H54 (cell line): ENCODE measurements around the gene CINP.
"Not testable (repeated sequence)": the region's sequence is repeated elsewhere in the genome, so short reads cannot be mapped to it uniquely, and the experiment has no call there.

Experiments used
- DNase-seq: peaks from one replicate; pipeline ENCODE4 v3.0.0; 2011; ENCODE audit warnings: low spot score, mixed read lengths; ENCODE audit not compliant: insufficient read length
- FAIRE-seq: peaks from 3 replicates; lab custom pipeline; 2011; peaks lifted over from hg19 to GRCh38; lab: Jason Lieb, UNC
- POLR2A ChIP-seq: IDR thresholded peaks from 2 replicates; pipeline ENCODE4 v1.6.1; 2011; ENCODE audit warnings: low read depth, mild to moderate bottlenecking, low read length

CINP gene

GRCh38 chr14:102342238-102342637, 20.5 kb downstream of the CINP start:
- no peak for TF ChIP-seq POLR2A
- FAIRE-seq, result no peak
- no peak for DNase-seq

GRCh38 chr14:102341566-102341965, 21.1 kb downstream of the CINP start:
- no peak for TF ChIP-seq POLR2A
- DNase-seq (no peak), FAIRE-seq (no peak)

- no peak for FAIRE-seq
- no peak for TF ChIP-seq POLR2A
- DNase-seq, result no peak
These were observed 24.0 kb downstream of the CINP start for GRCh38 chr14:102338724-102339123.

GRCh38 chr14:102335163-102335562, 27.5 kb downstream of the CINP start:
- no peak for FAIRE-seq
- no peak for TF ChIP-seq POLR2A
- no peak for DNase-seq

- FAIRE-seq (no peak), DNase-seq (no peak)
- no peak for TF ChIP-seq POLR2A
These were observed 28.6 kb downstream of the CINP start for GRCh38 chr14:102333795-102334705.

GRCh38 chr14:102333390-102333789, 29.3 kb downstream of the CINP start:
- FAIRE-seq (no peak), DNase-seq (no peak)
- TF ChIP-seq POLR2A, result no peak

GRCh38 chr14:102330806-102331205, 31.9 kb downstream of the CINP start:
- DNase-seq, result no peak

GRCh38 chr14:102329381-102329780, 33.3 kb downstream of the CINP start:
- DNase-seq, FAIRE-seq: not testable (repeated sequence)

More at GRCh38 chr14:102330806-102331205, 31.9 kb downstream of the CINP start:
- no peak for FAIRE-seq
- no peak for TF ChIP-seq POLR2A

- FAIRE-seq, result no peak
- TF ChIP-seq POLR2A, result no peak
- DNase-seq, result no peak
These were observed 36.1 kb downstream of the CINP start for GRCh38 chr14:102326583-102326982.

GRCh38 chr14:102325791-102326345, 36.8 kb downstream of the CINP start:
- FAIRE-seq (no peak), DNase-seq (no peak)

GRCh38 chr14:102323102-102323501, 39.6 kb downstream of the CINP start:
- peak; percentile 75 for FAIRE-seq
- DNase-seq, result peak; percentile 59
- no peak for TF ChIP-seq POLR2A

More at GRCh38 chr14:102325791-102326345, 36.8 kb downstream of the CINP start:
- TF ChIP-seq POLR2A, result no peak

- TF ChIP-seq POLR2A, result no peak
- FAIRE-seq, result no peak
- DNase-seq, result no peak
These were observed 41.0 kb downstream of the CINP start for GRCh38 chr14:102321456-102322422.

GRCh38 chr14:102320671-102321455, 41.8 kb downstream of the CINP start:
- FAIRE-seq (no peak), DNase-seq (no peak)
- no peak for TF ChIP-seq POLR2A
